OCI-LY1 (cell line): Measurements from ENCODE around the gene HEG1.

ENCODE experiments used
- EZH2 ChIP-seq: fragments of 200-600 bp; sonication (generic), shearing (Covaris generic); IDR thresholded peaks from 2 replicates; pipeline ENCODE4 v1.8.0; 2017; ENCODE audit warnings: borderline replicate concordance, mixed run types, mild to moderate bottlenecking, antibody characterized with exemption, low read length, moderate library complexity, mixed read lengths
- TF ChIP-seq, protein P1 (sequence below): fragments of 200-600 bp; sonication (generic), shearing (Covaris generic); IDR thresholded peaks from 2 replicates; pipeline ENCODE4 v1.5.1; 2017; ENCODE audit warnings: mild to moderate bottlenecking, antibody characterized with exemption, low read length, moderate library complexity, mixed read lengths

GRCh38 chr3:125050488-125051090, 5.2 kb downstream of the HEG1 start:
- TF ChIP-seq, protein P1, sequence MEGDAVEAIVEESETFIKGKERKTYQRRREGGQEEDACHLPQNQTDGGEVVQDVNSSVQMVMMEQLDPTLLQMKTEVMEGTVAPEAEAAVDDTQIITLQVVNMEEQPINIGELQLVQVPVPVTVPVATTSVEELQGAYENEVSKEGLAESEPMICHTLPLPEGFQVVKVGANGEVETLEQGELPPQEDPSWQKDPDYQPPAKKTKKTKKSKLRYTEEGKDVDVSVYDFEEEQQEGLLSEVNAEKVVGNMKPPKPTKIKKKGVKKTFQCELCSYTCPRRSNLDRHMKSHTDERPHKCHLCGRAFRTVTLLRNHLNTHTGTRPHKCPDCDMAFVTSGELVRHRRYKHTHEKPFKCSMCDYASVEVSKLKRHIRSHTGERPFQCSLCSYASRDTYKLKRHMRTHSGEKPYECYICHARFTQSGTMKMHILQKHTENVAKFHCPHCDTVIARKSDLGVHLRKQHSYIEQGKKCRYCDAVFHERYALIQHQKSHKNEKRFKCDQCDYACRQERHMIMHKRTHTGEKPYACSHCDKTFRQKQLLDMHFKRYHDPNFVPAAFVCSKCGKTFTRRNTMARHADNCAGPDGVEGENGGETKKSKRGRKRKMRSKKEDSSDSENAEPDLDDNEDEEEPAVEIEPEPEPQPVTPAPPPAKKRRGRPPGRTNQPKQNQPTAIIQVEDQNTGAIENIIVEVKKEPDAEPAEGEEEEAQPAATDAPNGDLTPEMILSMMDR: no peak
- TF ChIP-seq EZH2: no peak
